ENCODE data around the gene GNAQ.

- TF ChIP-seq EZH2 (IDR thresholded peaks at IDR 0.05; ENCODE audit: borderline replicate concordance) (no peak), CTCF (IDR thresholded peaks at IDR 0.05; ENCODE audit: poor library complexity) (no peak)
Measured at GRCh38 chr9:77725820-77726219, 305.8 kb downstream of the GNAQ start.
